ENCODE measurements around the gene NEGR1.

The NEGR1 gene

GRCh38 chr1:71949681-71950080, 332.7 kb downstream of the NEGR1 start:
- no peak overlapping the region for H3K4me3 ChIP-seq (ENCODE audit: low read depth, low read length)
- TF ChIP-seq CTCF (conservative IDR thresholded peaks at IDR 0.05; ENCODE audit: low read depth, low read length) = no peak

GRCh38 chr1:71948561-71948960, 333.8 kb downstream of the NEGR1 start:
- no peak for TF ChIP-seq CTCF (conservative IDR thresholded peaks at IDR 0.05; ENCODE audit: low read depth, low read length)
- no peak overlapping the region for H3K4me3 ChIP-seq (ENCODE audit: low read depth, low read length)
- DNase-seq (ENCODE audit: low read depth) = no peak

More at GRCh38 chr1:71949681-71950080, 332.7 kb downstream of the NEGR1 start:
- no peak for DNase-seq (ENCODE audit: low read depth)

GRCh38 chr1:71944006-71944405, 338.3 kb downstream of the NEGR1 start:
- no peak overlapping the region for H3K4me3 ChIP-seq (ENCODE audit: low read depth, low read length)
- TF ChIP-seq CTCF (conservative IDR thresholded peaks at IDR 0.05; ENCODE audit: low read depth, low read length) = no peak

GRCh38 chr1:71940261-71940660, 342.1 kb downstream of the NEGR1 start:
- no peak for TF ChIP-seq CTCF (conservative IDR thresholded peaks at IDR 0.05; ENCODE audit: low read depth, low read length)
- no peak for DNase-seq (ENCODE audit: low read depth)

More at GRCh38 chr1:71944006-71944405, 338.3 kb downstream of the NEGR1 start:
- no peak for DNase-seq (ENCODE audit: low read depth)

GRCh38 chr1:71930511-71930910, 351.8 kb downstream of the NEGR1 start:
- H3K4me3 ChIP-seq (ENCODE audit: low read depth, low read length) = no peak overlapping the region
- no peak for TF ChIP-seq CTCF (conservative IDR thresholded peaks at IDR 0.05; ENCODE audit: low read depth, low read length)
- DNase-seq (ENCODE audit: low read depth) = no peak

More at GRCh38 chr1:71940261-71940660, 342.1 kb downstream of the NEGR1 start:
- H3K4me3 ChIP-seq (ENCODE audit: low read depth, low read length) = no peak overlapping the region

GRCh38 chr1:71921935-71922559, 360.3 kb downstream of the NEGR1 start:
- TF ChIP-seq CTCF (conservative IDR thresholded peaks at IDR 0.05; ENCODE audit: low read depth, low read length) = no peak
- no peak for DNase-seq (ENCODE audit: low read depth)

GRCh38 chr1:71921204-71921603, 361.1 kb downstream of the NEGR1 start:
- no peak for DNase-seq (ENCODE audit: low read depth)
- TF ChIP-seq CTCF (conservative IDR thresholded peaks at IDR 0.05; ENCODE audit: low read depth, low read length) = no peak
- no peak overlapping the region for H3K4me3 ChIP-seq (ENCODE audit: low read depth, low read length)

More at GRCh38 chr1:71921935-71922559, 360.3 kb downstream of the NEGR1 start:
- no peak overlapping the region for H3K4me3 ChIP-seq (ENCODE audit: low read depth, low read length)

All from choroid plexus epithelial cell (primary cell).